ENCODE measurements around the gene KCNJ13.

KCNJ13 gene

DNA sequence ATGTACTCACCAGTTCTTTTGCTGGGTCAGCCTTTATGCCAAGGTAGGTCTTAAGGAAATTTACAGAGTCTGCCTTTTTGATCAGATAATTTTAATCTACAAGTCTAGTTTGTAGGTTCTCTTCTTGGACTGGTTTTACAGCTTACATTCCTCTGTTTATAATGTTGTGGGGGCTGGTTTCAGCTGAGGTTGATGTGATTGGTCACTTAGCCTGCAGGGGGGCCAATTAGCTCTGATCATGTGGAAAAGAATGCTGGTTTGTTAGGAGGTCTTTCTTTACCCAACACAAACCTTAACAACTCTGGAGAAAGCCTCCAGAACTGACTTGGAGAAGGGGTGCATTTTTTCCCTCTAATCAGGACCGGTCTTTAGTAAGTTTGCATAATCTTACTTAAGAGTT, at the start of gene KCNJ13:
Gene KCNJ13 (minus strand): TSS at position 131 of the 400 bp plus-strand sequence. CDS start 5,203 bp downstream, outside the sequence.
- Histone ChIP-seq H3K27ac (peak within 1 kb of the TSS in 1 of 21 experiments; percentile 17), H3K4me3 (no peak within 1 kb of the TSS)

DNA sequence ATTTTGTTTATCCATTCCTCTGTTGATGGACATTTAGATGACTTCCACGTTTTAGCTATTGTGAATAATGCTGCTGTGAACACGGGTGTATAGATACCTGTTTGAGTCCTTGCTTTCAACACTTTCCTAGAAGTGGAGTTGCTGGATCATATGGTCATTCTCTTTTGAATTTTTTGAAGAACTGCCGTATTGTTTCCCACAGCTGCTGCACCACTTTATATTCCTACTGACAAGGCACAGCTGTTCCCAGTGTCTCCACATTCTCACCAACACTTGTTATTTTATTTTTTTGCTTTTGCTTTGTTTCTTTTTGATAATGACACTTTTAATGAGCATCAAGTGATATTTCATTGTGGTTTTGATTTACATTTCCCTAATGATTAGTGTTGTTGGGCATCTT, 41.4 kb upstream of the KCNJ13 start:
- Histone ChIP-seq H3K4me3 (no peak overlapping the region), H3K27ac (no peak overlapping the region)

DNA sequence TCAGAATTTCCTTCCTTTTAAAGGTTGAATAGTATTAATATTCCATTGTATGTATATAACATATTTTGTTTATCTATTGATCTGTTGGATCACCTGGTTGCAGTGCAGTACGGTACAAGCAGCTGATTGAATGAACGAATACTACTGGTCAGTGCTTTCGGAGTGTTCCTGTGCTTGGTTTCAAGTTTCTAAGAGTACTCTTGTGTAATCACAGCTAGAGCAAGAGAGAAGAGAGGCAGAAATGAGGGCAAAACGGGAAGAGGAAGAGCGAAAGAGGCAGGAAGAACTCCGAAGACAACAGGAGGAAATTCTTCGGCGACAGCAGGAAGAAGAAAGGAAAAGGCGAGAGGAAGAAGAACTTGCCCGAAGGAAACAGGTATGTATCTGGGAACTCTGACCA, 40.3 kb upstream of the KCNJ13 start:
- no peak overlapping the region for H3K4me3 ChIP-seq
- H3K27ac ChIP-seq, result no peak overlapping the region

DNA sequence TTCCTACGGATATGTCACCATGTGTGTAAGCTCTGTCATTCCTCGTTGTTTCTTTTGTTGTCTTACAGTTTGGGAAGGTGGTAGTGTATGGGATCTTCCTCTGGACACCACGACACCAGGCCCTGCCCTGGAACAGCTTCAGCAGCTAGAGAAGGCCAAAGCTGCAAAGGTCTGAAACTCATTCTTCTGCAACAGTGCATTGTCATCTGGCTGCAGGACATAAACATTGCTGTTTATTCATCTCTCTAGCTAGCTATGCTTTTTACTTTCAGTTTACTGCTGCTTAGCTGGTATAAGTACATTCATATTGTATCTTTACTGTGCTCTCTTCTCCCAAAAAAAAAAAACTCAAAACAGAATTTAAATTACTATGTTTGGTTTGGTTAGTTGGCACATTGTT, 39.2 kb upstream of the KCNJ13 start:
- Histone ChIP-seq H3K4me3 (no peak overlapping the region), H3K27ac (no peak overlapping the region)

DNA sequence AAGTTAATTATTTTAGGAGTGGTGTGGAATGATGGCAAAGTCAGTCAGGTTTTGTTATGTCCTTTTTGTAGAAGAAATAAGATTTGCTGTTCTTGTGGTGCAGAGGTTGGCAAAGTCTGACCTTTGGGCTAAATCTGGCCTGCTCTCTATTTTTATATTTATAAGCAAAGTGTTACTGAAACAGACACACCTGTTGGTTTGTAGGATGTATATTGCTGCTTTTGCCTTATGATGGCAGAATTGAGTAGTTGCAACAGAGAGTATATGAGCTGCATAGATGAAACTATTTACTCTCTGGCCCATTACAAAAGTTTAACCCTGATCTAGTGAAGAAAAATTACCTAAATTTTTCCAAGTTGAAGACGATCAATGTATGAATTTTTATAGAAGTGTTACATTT, 34.1 kb upstream of the KCNJ13 start:
- H3K4me3 ChIP-seq, result no peak overlapping the region
- no peak overlapping the region for H3K27ac ChIP-seq

DNA sequence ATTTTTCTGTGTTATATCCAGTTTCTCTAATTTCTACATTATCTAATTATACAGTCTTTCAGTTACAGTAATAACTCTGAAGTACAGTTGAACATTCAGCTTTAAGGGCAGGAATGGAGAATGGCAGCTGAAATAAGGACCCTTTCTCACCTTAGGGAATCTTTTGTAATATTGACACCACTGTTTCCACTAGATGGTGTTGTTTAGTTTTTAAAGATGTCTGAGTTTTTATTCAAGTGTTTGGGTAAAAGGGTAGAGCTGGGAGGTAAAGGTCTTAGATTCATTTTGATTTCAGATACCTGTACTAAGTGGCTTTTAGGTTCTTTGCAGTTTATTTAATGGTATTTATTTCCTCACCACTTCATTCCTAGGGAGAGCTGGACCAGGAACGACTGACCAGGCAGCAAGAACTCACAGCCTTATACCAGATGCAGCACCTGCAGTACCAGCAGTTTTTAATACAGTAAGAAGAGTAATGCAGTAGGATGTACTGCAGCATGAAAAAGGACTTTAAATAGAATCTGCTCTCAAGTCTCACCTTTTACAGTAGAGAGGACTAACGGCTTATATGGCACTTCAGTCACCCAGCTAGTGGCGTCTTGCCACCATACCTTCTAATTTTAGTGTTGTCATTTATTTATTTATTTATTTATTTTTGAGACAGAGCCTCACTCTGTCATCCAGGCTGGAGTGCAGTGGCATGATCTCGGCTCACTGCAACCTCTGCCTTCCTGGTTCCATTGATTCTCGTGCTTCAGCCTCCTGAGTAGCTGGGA, 33.2 kb upstream of the KCNJ13 start:
- Histone ChIP-seq H3K27ac (no peak overlapping the region), H3K4me3 (no peak overlapping the region)

DNA sequence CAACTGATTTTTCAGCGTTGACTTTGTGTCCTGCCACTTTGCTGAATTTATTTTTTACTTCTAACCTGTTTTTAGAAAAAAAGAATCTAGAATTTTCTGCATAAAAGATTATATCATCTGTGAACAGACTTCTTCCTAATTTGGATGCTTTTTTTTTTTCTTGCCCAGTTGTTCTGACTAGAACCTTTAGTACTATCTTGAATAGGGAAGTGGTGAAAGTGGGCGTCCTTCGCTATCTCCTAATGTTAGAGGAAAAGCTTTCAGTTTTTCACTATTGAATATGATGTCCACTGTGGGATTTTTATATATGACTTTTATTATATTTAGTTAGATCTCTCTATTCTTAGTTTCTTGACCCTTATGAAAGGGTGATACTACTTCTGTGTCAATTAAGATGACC, 25.7 kb upstream of the KCNJ13 start:
- H3K4me3 ChIP-seq, result no peak overlapping the region

DNA sequence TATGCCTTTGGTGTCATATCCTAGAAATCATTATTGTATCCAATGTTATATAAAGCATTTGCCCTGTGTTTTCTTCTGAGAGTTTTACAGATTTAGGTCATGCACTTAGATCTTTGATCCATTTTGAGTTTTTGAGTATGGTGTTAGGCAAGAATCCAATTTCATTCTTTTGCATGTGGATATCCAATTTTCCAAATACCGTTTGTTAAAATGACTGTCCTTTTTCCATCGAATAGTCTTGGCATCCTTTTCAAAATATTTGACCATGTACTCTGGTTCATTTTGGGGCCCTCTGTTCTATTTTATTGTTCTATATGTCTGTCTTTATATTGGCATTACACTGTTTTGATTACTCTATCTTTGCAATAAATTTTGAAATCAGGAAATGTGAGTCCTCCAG, 23.8 kb upstream of the KCNJ13 start:
- H3K4me3 ChIP-seq, result no peak overlapping the region
- no peak overlapping the region for H3K27ac ChIP-seq

More for the DNA sequence above, 25.7 kb upstream of the KCNJ13 start:
- H3K27ac ChIP-seq, result no peak overlapping the region

DNA sequence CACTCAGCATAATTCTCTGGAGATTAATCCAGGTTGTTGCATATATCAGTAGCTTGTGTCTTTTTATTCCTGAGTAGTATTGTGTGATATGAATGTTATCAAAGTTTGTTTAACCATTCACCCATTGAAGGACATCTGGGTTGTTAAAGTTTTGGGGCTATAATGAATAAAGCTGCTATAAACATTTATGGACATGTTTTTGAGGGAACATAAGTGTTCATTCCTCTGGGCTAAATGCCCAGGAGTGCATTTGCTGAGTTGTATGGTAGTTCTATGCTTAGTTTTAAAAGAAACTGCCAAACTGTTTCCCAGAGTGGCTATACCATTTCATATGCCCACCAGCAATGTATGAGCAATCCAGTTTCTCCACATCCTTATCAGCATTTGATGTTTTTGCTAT, 21.8 kb upstream of the KCNJ13 start:
- Histone ChIP-seq H3K4me3 (no peak overlapping the region), H3K27ac (no peak overlapping the region)

DNA sequence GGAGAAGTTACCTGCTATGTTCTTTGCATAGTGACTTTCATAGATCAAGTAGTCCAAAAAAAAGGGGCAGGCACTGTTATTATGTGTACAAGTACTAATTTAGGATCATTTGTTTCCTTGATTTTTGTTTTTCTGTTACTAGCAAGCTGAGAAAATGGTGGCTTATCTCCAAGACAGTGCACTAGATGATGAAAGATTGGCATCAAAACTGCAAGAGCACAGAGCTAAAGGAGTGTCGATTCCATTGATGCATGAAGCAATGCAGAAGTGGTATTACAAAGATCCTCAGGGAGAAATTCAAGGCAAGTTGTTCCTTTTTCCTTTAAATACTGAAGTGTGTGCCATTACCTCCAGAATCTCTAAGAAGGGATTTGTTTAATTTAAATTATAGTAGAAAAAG, 19.6 kb upstream of the KCNJ13 start:
- no peak overlapping the region for H3K27ac ChIP-seq

DNA sequence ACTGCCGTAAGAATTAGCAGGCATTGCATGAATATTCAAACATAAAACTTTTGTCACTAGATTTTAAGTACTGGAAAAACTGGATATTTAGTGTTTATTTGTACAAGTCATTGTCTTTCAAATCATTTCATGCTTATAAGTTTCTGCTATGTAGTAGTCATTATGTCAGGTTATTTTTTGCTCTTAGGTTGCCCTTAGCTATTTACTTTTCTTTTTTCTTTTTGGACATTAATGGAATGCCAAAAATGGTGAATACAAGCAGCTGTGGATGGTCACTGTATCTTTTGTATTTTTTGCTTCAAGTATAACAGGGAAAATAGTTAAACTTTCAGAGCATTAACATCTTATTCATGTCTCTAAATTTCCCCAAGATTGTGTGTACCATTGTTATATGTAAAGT, 18.6 kb upstream of the KCNJ13 start:
- no peak overlapping the region for H3K4me3 ChIP-seq
- H3K27ac ChIP-seq, result no peak overlapping the region

More for the DNA sequence above, 19.6 kb upstream of the KCNJ13 start:
- H3K4me3 ChIP-seq, result no peak overlapping the region

DNA sequence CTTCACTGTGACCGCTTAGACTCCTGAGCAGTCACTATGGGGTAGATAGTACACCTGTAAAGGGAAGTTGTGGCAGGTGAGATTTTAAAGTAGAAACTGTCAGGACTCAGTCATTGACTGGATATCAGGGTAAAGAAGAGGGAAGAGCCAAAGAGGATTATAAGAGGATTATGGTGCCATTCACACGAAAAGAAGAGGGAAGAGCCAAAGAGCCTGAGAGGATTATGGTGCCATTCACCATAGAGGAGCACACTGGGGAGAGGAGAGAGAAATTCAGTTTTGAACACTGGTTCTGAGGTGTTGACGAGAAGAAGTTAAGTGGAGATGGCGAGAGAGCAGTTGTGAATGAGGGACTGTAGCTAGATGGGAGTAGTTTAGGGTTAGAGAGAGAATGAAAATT, 16.9 kb upstream of the KCNJ13 start:
- Histone ChIP-seq H3K27ac (no peak overlapping the region), H3K4me3 (no peak overlapping the region)

DNA sequence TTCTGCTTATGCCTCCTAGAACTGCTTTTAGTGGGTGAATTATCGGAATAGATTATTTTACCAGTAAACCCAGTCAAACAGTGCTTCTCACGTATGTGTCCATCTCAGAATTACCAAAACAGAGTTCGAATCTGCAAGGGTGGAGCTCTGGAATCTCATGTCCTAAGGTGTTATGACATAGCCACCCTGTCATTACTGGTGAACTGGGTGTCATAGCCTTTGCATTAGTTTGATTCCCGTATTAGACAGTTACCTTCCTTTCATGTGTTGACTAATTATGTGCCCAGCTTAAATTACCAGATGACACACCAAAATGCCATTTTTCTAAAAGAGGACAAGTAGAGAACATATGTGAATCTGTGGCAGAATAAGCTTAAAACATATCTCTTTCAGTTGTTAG, 15.2 kb upstream of the KCNJ13 start:
- H3K4me3 ChIP-seq, result no peak overlapping the region
- H3K27ac ChIP-seq, result no peak overlapping the region

DNA sequence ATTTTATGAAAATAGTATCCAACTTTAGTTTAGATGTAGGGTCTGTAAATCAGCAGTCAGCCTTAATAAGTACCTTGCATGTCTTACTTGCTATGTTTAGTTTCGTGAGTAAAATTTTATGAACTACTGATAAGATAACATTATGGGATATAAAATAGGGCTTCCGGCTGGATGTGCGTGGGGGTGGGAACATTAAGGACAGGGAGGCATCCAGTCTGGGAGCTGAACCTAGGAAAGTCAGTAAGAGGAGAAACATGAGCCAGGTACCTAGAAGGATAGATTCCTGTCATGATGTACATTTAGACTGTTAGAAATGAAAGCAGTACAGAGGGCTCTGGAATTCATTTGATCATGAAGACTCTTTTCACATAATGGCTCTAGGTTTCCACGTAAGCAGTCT, 12.7 kb upstream of the KCNJ13 start:
- H3K27ac ChIP-seq, result no peak overlapping the region
- no peak overlapping the region for H3K4me3 ChIP-seq

DNA sequence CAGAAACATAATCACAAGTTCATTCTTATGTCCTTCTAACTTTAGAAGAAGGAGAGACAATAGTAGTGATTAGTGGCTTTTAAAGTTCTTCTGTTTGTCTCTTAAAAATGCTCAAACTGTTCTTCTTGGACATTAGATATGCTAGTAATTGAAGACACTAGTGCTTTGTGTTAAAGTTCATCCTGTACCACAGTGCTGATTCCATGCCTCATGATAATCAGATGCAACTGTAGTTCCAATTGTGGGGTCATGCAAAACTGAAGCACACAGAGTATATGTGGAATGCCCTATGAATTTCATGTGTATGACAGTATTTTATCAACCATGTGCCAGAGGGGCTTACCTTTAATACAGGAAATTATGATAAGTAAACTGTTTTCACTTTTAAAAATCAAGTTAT, 11.4 kb upstream of the KCNJ13 start:
- H3K27ac ChIP-seq, result peak overlapping the region in 1 of 21 experiments; percentile 18
- no peak overlapping the region for H3K4me3 ChIP-seq

DNA sequence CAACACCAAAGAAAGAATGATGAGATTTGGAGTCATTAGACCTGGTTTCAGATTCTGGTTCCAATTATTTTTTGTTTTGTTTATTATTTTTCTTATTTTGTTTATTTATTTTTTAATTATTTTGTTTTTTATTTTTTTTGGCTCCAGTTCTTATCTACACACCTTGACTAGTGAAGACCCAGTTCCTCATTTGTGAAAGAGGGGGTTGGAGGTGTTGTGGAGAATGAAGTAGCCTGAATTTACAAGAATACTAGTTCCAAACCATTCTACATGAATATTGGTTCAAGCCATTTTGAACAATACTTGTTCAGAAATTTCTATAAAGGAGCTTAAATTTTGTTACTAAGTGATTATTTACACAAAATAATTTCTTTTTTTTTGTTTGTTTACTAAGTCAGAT, 6.9 kb upstream of the KCNJ13 start:
- no peak overlapping the region for H3K27ac ChIP-seq
- no peak overlapping the region for H3K4me3 ChIP-seq

DNA sequence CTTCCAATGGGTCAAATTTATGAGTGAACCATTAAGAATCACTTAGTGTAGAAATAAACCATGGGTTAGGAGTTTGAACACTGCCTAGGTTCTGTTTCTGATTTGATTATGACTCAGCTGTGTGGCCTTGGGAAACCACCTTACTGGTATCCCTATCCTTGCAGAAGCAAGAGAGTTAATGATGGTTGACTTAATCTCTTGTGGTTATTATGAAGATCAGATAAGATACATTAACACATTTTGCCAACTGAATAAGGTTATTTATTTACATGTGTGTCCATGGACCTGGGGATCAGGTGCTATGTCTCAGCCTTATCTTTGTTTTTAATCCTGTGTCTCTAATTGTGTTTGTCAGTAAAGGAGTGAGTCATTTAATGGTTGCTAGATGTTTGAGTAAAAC, 5.4 kb upstream of the KCNJ13 start:
- H3K4me3 ChIP-seq, result no peak overlapping the region
- H3K27ac ChIP-seq, result no peak overlapping the region

DNA sequence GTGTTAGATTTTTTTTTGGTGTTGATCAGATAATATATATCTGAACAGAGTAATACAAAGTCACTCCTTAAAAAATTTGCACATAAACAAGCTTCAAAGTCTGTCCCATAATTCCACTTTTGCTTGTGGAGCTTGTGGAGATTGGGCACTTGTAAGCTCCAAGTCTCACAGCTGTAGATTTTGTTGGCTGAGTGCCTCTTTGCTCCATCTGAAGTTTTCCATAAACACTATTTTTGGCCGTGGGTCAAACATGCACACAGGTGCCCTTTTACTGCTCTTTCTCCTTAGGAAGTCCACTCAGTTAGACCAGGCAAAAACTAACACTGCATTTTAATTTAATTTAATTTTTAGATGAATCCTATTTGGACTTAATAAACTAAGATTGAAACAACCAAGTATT, 3.6 kb upstream of the KCNJ13 start:
- H3K27ac ChIP-seq, result no peak overlapping the region
- no peak overlapping the region for H3K4me3 ChIP-seq

DNA sequence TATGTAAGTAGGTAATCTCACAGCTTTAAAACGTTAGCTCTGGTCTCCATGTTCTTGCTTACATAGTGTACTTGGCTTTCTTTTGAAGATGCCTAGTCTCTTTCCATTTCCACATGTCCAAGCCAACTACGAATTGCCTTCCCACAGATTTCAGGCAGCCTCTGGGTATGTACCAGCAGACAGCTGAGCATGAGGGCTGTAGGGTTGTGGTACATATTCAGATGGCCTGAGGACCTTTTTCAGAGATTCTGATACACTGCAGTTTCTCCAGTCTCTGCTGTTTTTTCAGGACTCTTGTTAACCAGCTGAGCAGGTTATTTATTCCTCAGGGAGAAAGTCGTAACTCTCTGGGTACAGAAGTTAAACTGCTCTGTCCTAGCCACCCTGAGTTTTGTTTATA, 3.1 kb upstream of the KCNJ13 start:
- Histone ChIP-seq H3K4me3 (no peak overlapping the region), H3K27ac (no peak overlapping the region)

DNA sequence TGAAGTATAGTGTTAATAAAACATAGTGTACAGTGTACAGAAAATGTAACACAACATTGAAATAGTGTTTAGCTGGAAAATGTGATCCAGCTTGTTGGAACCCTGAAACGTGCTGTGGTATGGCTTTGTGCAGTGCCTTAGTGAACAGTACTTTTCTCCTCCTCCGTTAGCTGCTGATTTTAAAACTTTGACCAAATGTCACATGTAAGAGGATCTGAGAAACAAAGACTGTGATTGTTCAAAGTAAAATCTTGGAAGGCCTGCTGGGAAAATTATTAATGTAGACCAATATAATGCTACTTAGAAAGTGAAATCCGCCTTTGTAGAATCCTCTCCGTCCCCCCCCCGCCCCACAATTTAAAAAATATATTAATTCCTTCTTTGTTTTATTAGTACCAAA, 911 bp upstream of the KCNJ13 start:
- Histone ChIP-seq H3K4me3 (no peak overlapping the region), H3K27ac (peak overlapping the region in 1 of 21 experiments; percentile 17)

DNA sequence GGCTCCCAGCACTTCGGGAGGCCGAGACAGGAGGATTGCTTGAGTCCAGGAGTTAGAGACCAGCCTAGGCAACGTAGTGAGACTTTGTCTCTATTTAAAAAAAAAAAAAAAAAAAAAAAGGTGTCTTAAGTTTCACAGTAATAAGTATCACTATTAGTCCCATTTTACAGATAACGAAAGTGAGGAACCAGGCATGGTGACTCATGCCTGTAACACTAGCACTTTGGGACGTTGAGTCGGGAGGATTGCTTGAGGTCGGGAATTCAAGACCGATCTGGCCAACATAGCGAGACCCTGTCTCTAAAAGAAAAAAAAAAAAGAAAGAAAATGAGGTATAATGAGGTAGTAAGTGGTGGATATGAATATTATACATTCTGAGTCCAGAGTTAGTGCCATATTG, 2.5 kb downstream of the KCNJ13 start:
- Histone ChIP-seq H3K4me3 (no peak overlapping the region), H3K27ac (no peak overlapping the region)

DNA sequence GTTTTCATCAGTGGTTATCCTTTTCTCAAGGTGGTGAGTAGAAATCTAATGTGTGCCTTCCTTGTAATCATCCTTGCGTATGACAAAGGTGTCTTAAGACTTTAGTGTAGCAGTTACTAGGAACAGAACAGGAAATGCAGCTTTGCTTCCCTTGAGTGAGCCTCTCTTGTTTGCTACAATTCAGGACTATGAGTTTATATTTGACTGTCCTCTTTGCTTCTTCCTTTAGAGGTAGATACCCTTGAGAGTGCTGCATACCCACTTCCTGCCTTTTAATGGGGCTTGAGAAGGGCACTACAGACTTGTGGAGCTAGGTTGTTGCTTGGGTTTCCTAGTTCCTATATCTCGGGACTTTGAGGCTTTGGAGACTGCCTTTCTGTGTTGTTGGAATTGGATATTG, 3.8 kb downstream of the KCNJ13 start:
- peak overlapping the region in 1 of 21 experiments; percentile 14 for H3K27ac ChIP-seq

More for the DNA sequence above, 3.8 kb downstream of the KCNJ13 start:
- H3K4me3 ChIP-seq, result no peak overlapping the region
